GM23338 (cell line): Measurements from ENCODE around the gene ANGPTL7. TPM values are rescaled to one million over a fixed set of nuclear protein-coding genes. Genes with fewer than 3 reads are reported as not detected.

Experiments used
- ATAC-seq: fragments of 200-7000 bp; cut with Tn5 transposase; 3 replicates; pipeline ENCODE4 v1.9.1; 2020
- DNase-seq: peaks from one replicate; pipeline ENCODE4 v3.0.0-alpha.2; 2015; ENCODE audit warnings: low spot score
- H2AFZ ChIP-seq: fragments of 200-600 bp; sonication (generic); 2 replicates; pipeline ENCODE4 v1.8.0; 2016; ENCODE audit warnings: antibody characterized with exemption, mild to moderate bottlenecking, moderate library complexity
- H3F3A ChIP-seq: fragments of 200-600 bp; sonication (generic); replicated peaks from 2 replicates; pipeline ENCODE4 v1.8.0; 2017; ENCODE audit warnings: antibody characterized with exemption, mixed run types, low read depth
- H3K27ac ChIP-seq: fragments of 200-600 bp; sonication (generic); 2 replicates; pipeline ENCODE4 v1.6.1; 2016; ENCODE audit warnings: low read depth
- H3K27me3 ChIP-seq: fragments of 200-600 bp; sonication (generic); 2 replicates; pipeline ENCODE4 v1.8.0; 2016; ENCODE audit warnings: mild to moderate bottlenecking, mixed run types, moderate library complexity; ENCODE audit not compliant: insufficient read depth
- H3K36me3 ChIP-seq: fragments of 200-600 bp; sonication (generic); 2 replicates; pipeline ENCODE4 v1.8.0; 2016; ENCODE audit warnings: mild to moderate bottlenecking; ENCODE audit not compliant: insufficient read depth
- H3K4me1 ChIP-seq: fragments of 200-600 bp; sonication (generic); 2 replicates; pipeline ENCODE4 v1.8.0; 2016; ENCODE audit warnings: mild to moderate bottlenecking, moderate library complexity; ENCODE audit not compliant: insufficient read depth
- H3K4me2 ChIP-seq: fragments of 200-600 bp; sonication (generic); 2 replicates; pipeline ENCODE4 v1.7.1; 2017; ENCODE audit warnings: mixed run types
- H3K4me3 ChIP-seq: fragments of 200-600 bp; sonication (generic); 2 replicates; pipeline ENCODE4 v1.6.1; 2016; ENCODE audit warnings: mixed run types
- H3K79me2 ChIP-seq: fragments of 200-600 bp; sonication (generic); replicated peaks from 2 replicates; pipeline ENCODE4 v1.8.0; 2017; ENCODE audit warnings: mild to moderate bottlenecking; ENCODE audit not compliant: insufficient read depth
- H3K9me2 ChIP-seq: fragments of 200-600 bp; sonication (generic); 2 replicates; pipeline ENCODE4 v1.8.0; 2017; ENCODE audit not compliant: insufficient read depth
- H4K20me1 ChIP-seq: fragments of 200-600 bp; sonication (generic); replicated peaks from 2 replicates; pipeline ENCODE4 v1.8.0; 2017; ENCODE audit warnings: mild to moderate bottlenecking; ENCODE audit not compliant: insufficient read depth
- H3K27ac Mint-ChIP-seq: 2 replicates; pipeline ENCODE4 v1.8.0; 2020; ENCODE audit warnings: inconsistent platforms, mild to moderate bottlenecking, moderate library complexity, mixed read lengths
- H3K27me3 Mint-ChIP-seq: 3 replicates; pipeline ENCODE4 v1.8.0; 2022; ENCODE audit warnings: low read depth, mild to moderate bottlenecking, moderate library complexity, mixed read lengths, inconsistent platforms; ENCODE audit not compliant: insufficient read depth, poor library complexity
- H3K36me3 Mint-ChIP-seq: 3 replicates; pipeline ENCODE4 v1.8.0; 2021; ENCODE audit warnings: low read depth, mild to moderate bottlenecking, inconsistent platforms, moderate library complexity, mixed read lengths
- H3K4me1 Mint-ChIP-seq: 3 replicates; pipeline ENCODE4 v1.8.0; 2020; ENCODE audit warnings: mild to moderate bottlenecking, inconsistent platforms, mixed read lengths
- H3K4me3 Mint-ChIP-seq: 3 replicates; pipeline ENCODE4 v1.8.0; 2021; ENCODE audit warnings: moderate library complexity, mild to moderate bottlenecking, inconsistent platforms, mixed read lengths
- H3K9me3 Mint-ChIP-seq: 3 replicates; pipeline ENCODE4 v1.8.0; 2020; ENCODE audit warnings: moderate library complexity, mild to moderate bottlenecking, inconsistent platforms, mixed read lengths
- JUNB ChIP-seq: IDR thresholded peaks from one replicate; pipeline ENCODE4 v1.6.1; 2016; ENCODE audit warnings: antibody characterized with exemption; ENCODE audit not compliant: unreplicated experiment
- POLR2AphosphoS5 ChIP-seq: IDR thresholded peaks from 2 replicates; pipeline ENCODE4 v1.6.1; 2016; ENCODE audit warnings: antibody characterized with exemption, low read depth
- ZNF331 ChIP-seq: fragments of 250-450 bp; sonication (Bioruptor Pico); IDR thresholded peaks from 2 replicates; pipeline ENCODE4 v1.5.0; 2020; ENCODE audit warnings: low read depth, mild to moderate bottlenecking, moderate library complexity
- ZNF462 ChIP-seq: fragments of 250-450 bp; sonication (Bioruptor Pico); IDR thresholded peaks from 2 replicates; pipeline ENCODE4 v1.5.0; 2020; ENCODE audit warnings: mild to moderate bottlenecking, moderate library complexity
- polyA plus RNA-seq: library from polyadenylated mRNA; unstranded; fragments of >200 nt; fragmentation: Nextera tagmentation; extraction: Ambion mirVana; gene quantifications from 2 replicates; pipeline ENCODE4 v1.2.1, GENCODE V29; 2016
- total RNA-seq: library from RNA; depleted of rRNA; stranded (reverse); fragments of >200 nt; shearing (Covaris generic); gene quantifications from 2 replicates; pipeline ENCODE4 v1.2.3, GENCODE V29; 2014
- TF ChIP-seq, protein P1 (sequence below), 2 experiments: fragments of 200-600 bp in 1 of 2; sonication (generic) in 1 of 2; conservative IDR thresholded peaks; 2 replicates each; pipeline versions ENCODE4 v1.5.1 to v1.6.1; 2016 to 2017; ENCODE audit warnings: antibody characterized with exemption in 2 of 2, low read depth in 2 of 2, mild to moderate bottlenecking in 2 of 2, moderate library complexity in 1 of 2

ANGPTL7 gene
- total and polyA plus RNA-seq, 2 experiments from 2014 or later: 0.13 TPM; not detected in 1

DNA sequence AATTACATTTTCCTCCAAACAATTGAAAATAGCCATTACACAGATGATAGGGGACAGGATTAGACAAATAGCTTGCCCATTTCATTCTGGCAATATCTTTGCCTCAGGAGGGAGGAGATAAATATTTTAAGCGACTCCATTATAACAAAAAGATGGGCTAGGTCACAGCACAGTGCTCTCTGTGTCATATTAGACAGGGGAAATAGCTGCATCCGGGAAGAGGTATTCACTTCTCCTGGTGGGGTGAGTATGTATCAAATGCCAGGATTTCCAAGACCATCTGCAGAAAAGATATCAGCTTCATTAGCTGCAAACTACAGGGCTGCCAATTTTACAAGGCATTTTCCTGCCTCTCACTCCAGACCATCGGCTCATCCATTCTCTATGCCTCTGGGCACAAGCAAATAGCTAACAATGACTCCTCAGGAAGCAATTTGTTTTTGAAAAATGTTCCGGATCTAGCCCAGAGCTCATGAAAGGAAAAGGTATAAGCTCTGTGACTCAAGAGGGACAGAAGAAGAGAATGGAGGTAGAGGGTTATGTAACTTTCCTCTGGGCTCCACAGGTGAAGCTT lies 41.9 kb upstream of the ANGPTL7 start:
- Mint-ChIP-seq H3K4me1 (peaks cover 21% of the 10 kb centered on the region; the same call in 2 of the 3 replicates), H3K36me3 (peaks cover 59% of the 10 kb centered on the region), H3K4me3 (no peak overlapping the region), H3K27me3 (no peaks in the 10 kb centered on the region), H3K9me3 (no peaks in the 10 kb centered on the region), H3K27ac (peak overlapping the region; percentile 60; the same call in 1 of the 2 replicates)
- no peak; the same call in 2 of the 3 replicates for ATAC-seq
- 0 out of 2 replicates have a peak, but pooled peaks cover 17% of the 10 kb centered on the region for H3K36me3 ChIP-seq
- no peak overlapping the region for H3K4me2 ChIP-seq
- H3F3A ChIP-seq: peaks cover 4% of the 10 kb centered on the region; the same call in 1 of the 2 replicates
- TF ChIP-seq ZNF331 (CRISPR knock-in tag): no peak
- TF ChIP-seq, protein P1, sequence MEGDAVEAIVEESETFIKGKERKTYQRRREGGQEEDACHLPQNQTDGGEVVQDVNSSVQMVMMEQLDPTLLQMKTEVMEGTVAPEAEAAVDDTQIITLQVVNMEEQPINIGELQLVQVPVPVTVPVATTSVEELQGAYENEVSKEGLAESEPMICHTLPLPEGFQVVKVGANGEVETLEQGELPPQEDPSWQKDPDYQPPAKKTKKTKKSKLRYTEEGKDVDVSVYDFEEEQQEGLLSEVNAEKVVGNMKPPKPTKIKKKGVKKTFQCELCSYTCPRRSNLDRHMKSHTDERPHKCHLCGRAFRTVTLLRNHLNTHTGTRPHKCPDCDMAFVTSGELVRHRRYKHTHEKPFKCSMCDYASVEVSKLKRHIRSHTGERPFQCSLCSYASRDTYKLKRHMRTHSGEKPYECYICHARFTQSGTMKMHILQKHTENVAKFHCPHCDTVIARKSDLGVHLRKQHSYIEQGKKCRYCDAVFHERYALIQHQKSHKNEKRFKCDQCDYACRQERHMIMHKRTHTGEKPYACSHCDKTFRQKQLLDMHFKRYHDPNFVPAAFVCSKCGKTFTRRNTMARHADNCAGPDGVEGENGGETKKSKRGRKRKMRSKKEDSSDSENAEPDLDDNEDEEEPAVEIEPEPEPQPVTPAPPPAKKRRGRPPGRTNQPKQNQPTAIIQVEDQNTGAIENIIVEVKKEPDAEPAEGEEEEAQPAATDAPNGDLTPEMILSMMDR (conservative IDR thresholded peaks at IDR 0.05; ENCODE audit: low read depth in 2 of 2): no peak
- no peak for TF ChIP-seq POLR2AphosphoS5
- no peak for TF ChIP-seq JUNB
- no peak for TF ChIP-seq ZNF462
- H3K4me1 ChIP-seq: peaks cover 4% of the 10 kb centered on the region; the same call in 1 of the 2 replicates
- H3K4me3 ChIP-seq: no peak overlapping the region
- DNase-seq: no peak
- H3K27me3 ChIP-seq: no peaks in the 10 kb centered on the region
- H2AFZ ChIP-seq: no peak overlapping the region
- H3K9me2 ChIP-seq: no peaks in the 10 kb centered on the region
- 0 out of 2 replicates have a peak overlapping the region, but pooled peaks have one; percentile 66 for H3K27ac ChIP-seq
- H3K79me2 ChIP-seq: no peaks in the 10 kb centered on the region
- H4K20me1 ChIP-seq: no peaks in the 10 kb centered on the region; the same call in 1 of the 2 replicates
